GM23248 (cell line): Measurements from ENCODE around the gene PDGFD. TPM values are rescaled to one million over a fixed set of nuclear protein-coding genes. Genes with fewer than 3 reads are reported as not detected.

Experiments used
- DNase-seq: peaks from one replicate; pipeline ENCODE4 v3.0.0-alpha.2; 2015
- H2AFZ ChIP-seq: fragments of 200-600 bp; sonication (generic); 2 replicates; pipeline ENCODE4 v1.6.1; 2016; ENCODE audit warnings: antibody characterized with exemption
- H3F3A ChIP-seq: fragments of 200-600 bp; sonication (generic); 2 replicates; pipeline ENCODE4 v1.6.1; 2016; ENCODE audit warnings: mild to moderate bottlenecking, antibody characterized with exemption, mixed run types; ENCODE audit not compliant: insufficient read depth
- H3K27ac ChIP-seq: fragments of 200-600 bp; sonication (generic); 2 replicates; pipeline ENCODE4 v1.5.1; 2016; ENCODE audit warnings: mild to moderate bottlenecking
- H3K27me3 ChIP-seq: fragments of 200-600 bp; sonication (generic); replicated peaks from 2 replicates; pipeline ENCODE4 v1.6.1; 2016; ENCODE audit warnings: mild to moderate bottlenecking; ENCODE audit not compliant: insufficient read depth
- H3K36me3 ChIP-seq: fragments of 200-600 bp; sonication (generic); 2 replicates; pipeline ENCODE4 v1.6.1; 2016; ENCODE audit warnings: low read depth, mild to moderate bottlenecking
- H3K4me1 ChIP-seq: fragments of 200-600 bp; sonication (generic); 2 replicates; pipeline ENCODE4 v1.6.1; 2016; ENCODE audit warnings: mild to moderate bottlenecking; ENCODE audit not compliant: insufficient read depth
- H3K4me2 ChIP-seq: fragments of 200-600 bp; sonication (generic); one replicate; pipeline ENCODE4 v1.6.1; 2016; ENCODE audit warnings: mild to moderate bottlenecking; ENCODE audit not compliant: unreplicated experiment
- H3K4me3 ChIP-seq: fragments of 200-600 bp; sonication (generic); 2 replicates; pipeline ENCODE4 v1.5.1; 2016; ENCODE audit warnings: mild to moderate bottlenecking
- H3K79me2 ChIP-seq: fragments of 200-600 bp; sonication (generic); 2 replicates; pipeline ENCODE4 v1.6.1; 2016; ENCODE audit warnings: mild to moderate bottlenecking; ENCODE audit not compliant: insufficient read depth
- H3K9ac ChIP-seq: fragments of 200-600 bp; sonication (generic); 2 replicates; pipeline ENCODE4 v1.6.1; 2016; ENCODE audit warnings: mild to moderate bottlenecking
- H3K9me2 ChIP-seq: fragments of 200-600 bp; sonication (generic); 2 replicates; pipeline ENCODE4 v1.6.1; 2016; ENCODE audit warnings: mixed run types, mild to moderate bottlenecking, moderate library complexity; ENCODE audit not compliant: insufficient read depth
- H3K9me3 ChIP-seq: fragments of 200-600 bp; sonication (generic); one replicate; pipeline ENCODE4 v1.6.1; 2017; ENCODE audit warnings: low read depth
- H4K20me1 ChIP-seq: fragments of 200-600 bp; sonication (generic); 2 replicates; pipeline ENCODE4 v1.6.0; 2016; ENCODE audit not compliant: insufficient read depth
- EZH2 ChIP-seq: fragments of 200-600 bp; sonication (generic); IDR thresholded peaks from 2 replicates; pipeline ENCODE4 v1.6.1; 2018; ENCODE audit warnings: antibody characterized with exemption, mild to moderate bottlenecking; ENCODE audit not compliant: insufficient read depth, poor library complexity, severe bottlenecking
- EZH2phosphoT487 ChIP-seq: fragments of 200-600 bp; sonication (generic); IDR thresholded peaks from 2 replicates; pipeline ENCODE4 v1.6.1; 2018; ENCODE audit warnings: antibody characterized with exemption, moderate library complexity, mild to moderate bottlenecking, low read depth; ENCODE audit not compliant: insufficient read depth
- WGBS, 2 experiments: methylation state at CpG; one replicate each; pipeline ENCODE4 v1.1.6; 2015 to 2017; ENCODE audit warnings: low lambda C conversion rate in 2 of 2, low coverage in 1 of 2; ENCODE audit errors: missing lambda C conversion rate in 2 of 2; 5-methylcytosine and 5-hydroxymethylcytosine counted together
- in situ Hi-C: fragments of 300-500 bp; cut with MboI; formaldehyde crosslinking; loops from 2 replicates; pipeline ENCODE4 v1.15.0; 2020
- polyA plus RNA-seq: library from polyadenylated mRNA; unstranded; fragments of >200 nt; fragmentation: Nextera tagmentation; extraction: Ambion mirVana; gene quantifications from 2 replicates; pipeline ENCODE4 v1.2.1, GENCODE V29; 2016
- total RNA-seq: library from RNA; depleted of rRNA; stranded (reverse); fragments of >200 nt; shearing (Covaris generic); gene quantifications from 2 replicates; pipeline ENCODE4 v1.2.3, GENCODE V29; 2014; rRNA removed

Gene PDGFD
- total and polyA plus RNA-seq, 2 experiments from 2014 or later = 0.81 to 1.3 TPM

DNA sequence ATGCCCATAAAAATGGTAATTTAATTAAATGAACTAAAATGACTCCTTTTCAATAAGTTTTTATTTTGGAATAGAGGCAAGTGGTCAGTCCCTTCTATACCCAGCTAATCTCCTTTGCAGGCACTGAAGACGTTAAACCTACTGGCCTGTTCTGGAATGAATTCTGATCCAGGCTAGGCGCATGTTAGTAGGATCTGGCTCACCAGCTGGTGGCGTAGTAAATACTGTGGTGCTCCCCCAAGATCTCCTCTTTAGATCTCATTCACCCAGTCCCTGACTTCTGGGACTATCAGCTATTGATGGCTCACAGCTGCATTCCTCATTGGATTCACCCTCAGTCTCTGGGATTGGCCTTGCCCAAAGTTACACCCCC, 301.2 kb downstream of the PDGFD start:
- no peak for DNase-seq
- no peaks in the 10 kb centered on the region for H4K20me1 ChIP-seq
- peak overlapping the region; percentile 77 for H2AFZ ChIP-seq
- H3K9ac ChIP-seq = no peak overlapping the region
- WGBS, 2 experiments = 78 to 85% methylated on average over 3 of the region's 3 CpGs
- no peak overlapping the region for H3K4me2 ChIP-seq
- peaks cover 5% of the 10 kb centered on the region; the same call in 1 of the 2 replicates for H3K4me1 ChIP-seq
- H3K36me3 ChIP-seq = no peaks in the 10 kb centered on the region
- H3K27ac ChIP-seq = no peak overlapping the region
- no peaks in the 10 kb centered on the region for H3K79me2 ChIP-seq
- no peaks in the 10 kb centered on the region for H3F3A ChIP-seq
- in situ Hi-C loops = no loop called here
- no peak overlapping the region for H3K4me3 ChIP-seq
- H3K27me3 ChIP-seq = no peaks in the 10 kb centered on the region
- TF ChIP-seq EZH2 (no peak), EZH2phosphoT487 (no peak)
- no peaks in the 10 kb centered on the region for H3K9me2 ChIP-seq
- H3K9me3 ChIP-seq = no peaks in the 10 kb centered on the region

DNA sequence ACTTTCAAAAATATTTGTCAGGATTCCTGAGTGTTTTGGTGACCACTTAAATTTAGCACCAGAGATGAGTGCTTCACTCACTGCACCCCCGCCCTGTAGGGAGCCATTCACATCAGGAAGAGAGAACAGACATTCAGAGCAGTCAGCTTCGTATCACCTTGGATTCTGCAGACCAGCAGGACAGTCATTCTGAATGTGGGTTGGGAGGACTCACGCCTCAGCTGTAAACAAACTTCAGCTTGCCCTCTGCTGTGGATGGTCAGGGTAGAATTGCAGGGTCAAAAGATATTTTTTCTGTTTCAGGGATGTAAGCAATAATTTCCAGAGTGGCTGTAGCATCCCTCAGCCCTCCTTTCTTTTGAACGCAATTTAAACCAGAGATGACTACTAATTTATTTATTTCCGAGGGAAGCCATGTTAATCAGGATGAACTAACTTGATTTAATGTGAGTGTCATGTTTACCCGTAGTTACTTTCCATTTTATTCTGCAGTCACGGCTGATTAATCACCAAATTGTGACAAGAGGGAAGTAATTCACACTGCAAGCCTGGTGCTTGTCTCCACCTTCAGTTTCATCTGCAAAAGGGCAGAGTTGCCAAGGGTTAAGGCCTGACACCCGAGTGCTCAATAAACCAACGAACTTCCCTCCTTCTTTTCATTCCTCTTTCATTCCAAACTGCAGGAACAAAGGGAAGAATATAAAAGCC, 301.7 kb downstream of the PDGFD start:
- no peak overlapping the region for H3K4me2 ChIP-seq
- no peaks in the 10 kb centered on the region for H4K20me1 ChIP-seq
- H3K36me3 ChIP-seq = no peaks in the 10 kb centered on the region
- in situ Hi-C loops = no loop called here
- DNase-seq = no peak
- no peaks in the 10 kb centered on the region for H3F3A ChIP-seq
- no peaks in the 10 kb centered on the region for H3K79me2 ChIP-seq
- no peaks in the 10 kb centered on the region for H3K9me3 ChIP-seq
- no peak overlapping the region for H3K4me3 ChIP-seq
- H3K9me2 ChIP-seq = no peaks in the 10 kb centered on the region
- H3K4me1 ChIP-seq = peaks cover 5% of the 10 kb centered on the region; the same call in 1 of the 2 replicates
- WGBS, 2 experiments = 56 to 62% methylated on average over 9 of the region's 9 CpGs
- no peaks in the 10 kb centered on the region for H3K27me3 ChIP-seq
- no peak overlapping the region for H3K27ac ChIP-seq
- TF ChIP-seq EZH2phosphoT487 = no peak
- no peak overlapping the region for H3K9ac ChIP-seq
- H2AFZ ChIP-seq = no peak overlapping the region

Other genes with a start within 250 kb of the PDGFD start
- not detected in 2 replicates for gene DDI1, start 127.5 kb downstream of the PDGFD start, total RNA-seq
- not detected in 2 replicates for gene DDI1, start 127.5 kb downstream of the PDGFD start, polyA plus RNA-seq